ENCODE data around the gene CHST11. TPM values are rescaled to one million over a fixed set of nuclear protein-coding genes. Genes with fewer than 3 reads are reported as not detected.

The CHST11 gene
- total and polyA plus RNA-seq, 9 donors = 4.0 to 39.9 (median 20.1) TPM

- Histone ChIP-seq H3K4me3 (no peak overlapping the region), H3K27me3 (no peaks in the 10 kb centered on the region), H3K9me3 (no peaks in the 10 kb centered on the region), H3K27ac (no peak overlapping the region), H3K4me1 (ENCODE audit: insufficient read depth) (no peaks in the 10 kb centered on the region), H3K36me3 (no peaks in the 10 kb centered on the region)
- no peak for TF ChIP-seq POLR2A (IDR thresholded peaks at IDR 0.05)
- TF ChIP-seq CTCF (IDR thresholded peaks at IDR 0.05) = no peak
- TF ChIP-seq EP300 (IDR thresholded peaks at IDR 0.05) = no peak
- WGBS, 3 donors = 95 to 99% (median 96%) methylated on average over 2 of the region's 2 CpGs
- DNase-seq = no peak
- intact Hi-C loops (cut with DNase I) = no loop called here
Observed at GRCh38 chr12:104649217-104649824, 192.6 kb downstream of the CHST11 start.

DNA sequence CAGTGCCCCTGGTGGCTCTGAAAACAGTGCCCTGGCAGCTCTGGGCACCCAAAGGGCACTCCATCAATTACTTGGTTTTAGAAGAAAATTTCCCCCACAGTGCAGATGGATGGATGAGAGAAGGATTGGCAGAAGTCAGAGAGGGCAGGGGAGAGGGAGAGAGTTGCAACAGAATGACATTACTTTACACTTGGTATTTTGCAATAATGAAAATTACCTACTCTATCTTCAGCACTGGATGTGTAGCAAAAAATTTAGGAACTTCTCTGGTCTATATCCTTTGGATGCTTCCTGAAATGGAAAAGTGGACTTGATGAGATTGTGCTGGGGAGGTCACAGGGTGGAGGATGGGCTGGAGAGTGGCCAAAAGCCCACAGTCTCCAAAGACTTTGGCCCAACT is 193.2 kb downstream of the CHST11 start:
- Histone ChIP-seq H3K36me3 (no peaks in the 10 kb centered on the region), H3K4me1 (ENCODE audit: insufficient read depth) (no peaks in the 10 kb centered on the region), H3K27me3 (no peaks in the 10 kb centered on the region), H3K9me3 (no peaks in the 10 kb centered on the region), H3K4me3 (no peak overlapping the region), H3K27ac (no peak overlapping the region)
- intact Hi-C loops (cut with DNase I) = no loop called here
- no peak for DNase-seq
- TF ChIP-seq CTCF (IDR thresholded peaks at IDR 0.05) (no peak), POLR2A (IDR thresholded peaks at IDR 0.05) (no peak)

DNA sequence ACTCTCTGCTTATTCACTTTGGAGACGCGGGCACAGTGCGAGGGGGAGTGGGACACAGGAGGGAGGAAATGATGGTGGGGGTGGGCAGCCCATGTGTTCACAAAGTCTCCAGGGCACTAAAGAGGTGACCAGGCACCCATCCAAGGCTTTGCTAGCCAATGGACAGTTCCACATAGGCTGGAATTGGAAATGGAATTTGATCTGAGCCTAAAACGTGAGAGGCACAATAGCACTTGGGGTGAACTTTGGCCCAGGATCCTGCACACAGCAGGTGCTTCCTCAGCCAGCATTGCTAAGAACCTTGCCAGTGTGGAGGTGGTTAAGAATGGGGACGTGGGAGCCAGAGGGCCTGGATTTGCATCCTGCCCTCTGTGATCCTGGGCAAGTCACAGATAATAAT is 193.8 kb downstream of the CHST11 start:
- intact Hi-C loops (cut with DNase I) = no loop called here
- no peak overlapping the region for H3K27ac ChIP-seq
- H3K27me3 ChIP-seq = no peaks in the 10 kb centered on the region
- no peak for TF ChIP-seq EP300 (IDR thresholded peaks at IDR 0.05)
- no peak for TF ChIP-seq POLR2A (IDR thresholded peaks at IDR 0.05)
- no peak for TF ChIP-seq CTCF (IDR thresholded peaks at IDR 0.05)
- H3K36me3 ChIP-seq = no peaks in the 10 kb centered on the region
- 86 to 93% (median 90%) methylated on average over 5 of the region's 5 CpGs for WGBS, 3 donors
- H3K9me3 ChIP-seq = no peaks in the 10 kb centered on the region
- no peak for DNase-seq
- no peak overlapping the region for H3K4me3 ChIP-seq
- H3K4me1 ChIP-seq (ENCODE audit: insufficient read depth) = no peaks in the 10 kb centered on the region

- intact Hi-C loops (cut with DNase I) = no loop called here
- Histone ChIP-seq H3K27me3 (no peaks in the 10 kb centered on the region), H3K4me3 (no peak overlapping the region), H3K4me1 (ENCODE audit: insufficient read depth) (no peaks in the 10 kb centered on the region), H3K36me3 (no peaks in the 10 kb centered on the region), H3K27ac (no peak overlapping the region), H3K9me3 (no peaks in the 10 kb centered on the region)
- WGBS, 3 donors = 79 to 88% (median 82%) methylated on average over 7 of the region's 7 CpGs
- no peak for DNase-seq
- TF ChIP-seq EP300 (IDR thresholded peaks at IDR 0.05) (no peak), POLR2A (IDR thresholded peaks at IDR 0.05) (no peak), CTCF (IDR thresholded peaks at IDR 0.05) (no peak)
Observed at GRCh38 chr12:104651811-104652210, 195.1 kb downstream of the CHST11 start.

Data from ovary (tissue), 9 donors.